HG03095 (cell line): Measurements from ENCODE around the gene PABPC3.

ENCODE experiments used
- ATAC-seq: cut with Tn5 transposase; IDR thresholded peaks from one replicate; pipeline ENCODE4 v1.9.1; 2021; ENCODE audit warnings: moderate library complexity; ENCODE audit not compliant: unreplicated experiment

The PABPC3 gene

GRCh38 chr13:25095851-25096453 lies at the start of gene PABPC3:
Gene PABPC3 (plus strand): TSS chr13:25096136. CDS start chr13:25096199, 63 bp downstream.
- ATAC-seq = no peak

- no peak for ATAC-seq
These were observed 49.5 kb upstream of the PABPC3 start for GRCh38 chr13:25046274-25046984.

- ATAC-seq = no peak
These were observed 48.9 kb upstream of the PABPC3 start for GRCh38 chr13:25046985-25047511.

- ATAC-seq = no peak
These were observed 44.9 kb upstream of the PABPC3 start for GRCh38 chr13:25051065-25051464.

- ATAC-seq = no peak
These were observed 36.8 kb upstream of the PABPC3 start for GRCh38 chr13:25059166-25059565.

GRCh38 chr13:25059958-25060357 lies 36.0 kb upstream of the PABPC3 start:
- ATAC-seq = no peak

- ATAC-seq = no peak
These were observed 33.5 kb upstream of the PABPC3 start for GRCh38 chr13:25062479-25062878.

- ATAC-seq = no peak
These were observed 31.5 kb upstream of the PABPC3 start for GRCh38 chr13:25064396-25064795.

GRCh38 chr13:25065974-25066770 lies 29.8 kb upstream of the PABPC3 start:
- no peak for ATAC-seq

GRCh38 chr13:25067064-25067463 lies 28.9 kb upstream of the PABPC3 start:
- ATAC-seq = no peak

- no peak for ATAC-seq
These were observed 27.1 kb upstream of the PABPC3 start for GRCh38 chr13:25068810-25069209.

- no peak for ATAC-seq
These were observed 26.7 kb upstream of the PABPC3 start for GRCh38 chr13:25069236-25069635.

- no peak for ATAC-seq
These were observed 26.0 kb upstream of the PABPC3 start for GRCh38 chr13:25069911-25070310.

- no peak for ATAC-seq
These were observed 15.2 kb upstream of the PABPC3 start for GRCh38 chr13:25080773-25081172.

- no peak for ATAC-seq
These were observed 11.8 kb upstream of the PABPC3 start for GRCh38 chr13:25084096-25084495.

GRCh38 chr13:25085125-25085742 lies 10.7 kb upstream of the PABPC3 start:
- no peak for ATAC-seq

GRCh38 chr13:25088562-25089221 lies 7.2 kb upstream of the PABPC3 start:
- ATAC-seq = no peak

GRCh38 chr13:25097426-25097825 lies 1.5 kb downstream of the PABPC3 start:
- no peak for ATAC-seq

- no peak for ATAC-seq
These were observed 7.8 kb downstream of the PABPC3 start for GRCh38 chr13:25103711-25104110.

- ATAC-seq = no peak
These were observed 13.4 kb downstream of the PABPC3 start for GRCh38 chr13:25109341-25109740.
